ENCODE measurements around the gene JTB. TPM values are rescaled to one million over a fixed set of nuclear protein-coding genes. Genes with fewer than 3 reads are reported as not detected.
"Not testable (repeated sequence)": the region's sequence is repeated elsewhere in the genome, so short reads cannot be mapped to it uniquely, and the experiment has no call there.

The JTB gene
- 100 to 1,000 TPM; 184 to 266 TPM for total RNA-seq

DNA sequence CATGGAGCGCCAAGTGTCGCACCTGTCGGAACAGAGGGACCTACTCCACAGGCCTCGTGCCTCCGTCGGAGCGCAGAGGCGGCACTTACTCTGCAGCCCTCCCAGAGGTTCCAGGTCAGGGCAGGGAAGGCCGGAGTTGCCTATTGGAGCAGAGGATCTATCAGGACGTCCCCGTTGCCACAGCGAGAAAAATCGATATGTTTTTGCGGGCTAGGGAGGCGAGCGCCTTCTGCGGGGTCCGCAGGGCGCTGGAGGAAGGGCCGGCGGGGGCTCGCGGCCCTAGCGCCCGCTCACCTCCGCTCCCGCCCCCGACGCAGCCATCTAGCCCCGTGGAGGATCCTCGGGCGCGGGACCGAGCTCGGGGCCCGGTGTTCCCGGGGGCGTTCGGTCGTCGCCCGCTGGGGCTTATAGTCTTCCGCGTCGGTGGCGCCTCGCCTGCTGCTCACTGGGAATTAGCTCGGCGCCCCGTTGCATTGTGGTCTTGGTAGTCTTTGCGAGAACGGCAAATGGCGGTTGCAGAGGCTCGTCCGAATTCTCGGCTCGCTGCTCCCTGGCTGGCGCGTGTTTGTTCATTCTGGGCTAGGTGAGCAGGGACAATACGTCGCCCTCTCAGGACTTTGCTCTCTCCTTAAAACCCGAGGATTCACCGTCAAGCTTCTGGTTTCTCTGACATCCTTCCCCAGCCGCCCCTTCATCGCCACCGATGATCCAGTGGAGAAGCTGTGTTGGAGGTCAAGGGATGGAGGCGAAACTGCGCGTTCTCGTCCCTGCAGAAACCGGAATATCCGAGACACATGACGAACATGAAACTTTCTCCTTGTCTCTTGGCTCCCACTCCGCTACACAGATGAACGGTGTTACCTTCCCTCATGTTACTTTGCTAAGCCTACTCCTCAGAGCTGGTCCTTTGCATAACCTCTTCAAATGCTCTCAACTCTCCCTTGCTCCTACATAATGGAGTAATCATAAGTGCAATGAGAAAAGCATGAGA lies at the start of gene JTB:
JTB (minus strand) TSS at position 425 of the 991 bp plus-strand sequence; CDS start at position 3, 422 bp downstream.
- Histone ChIP-seq H3K9me3 (no peaks in the 10 kb centered on the region), H3K4me1 (ENCODE audit: control insufficient read depth in 1 of 2, low read depth in 2 of 2) (peaks cover 8 to 10% of the 10 kb centered on the region in 2 donors), H3K27me3 (replicated peaks; ENCODE audit: insufficient read depth) (no peaks in the 10 kb centered on the region), H3K4me3 (peak within 1 kb of the TSS; percentile 85), H3K36me3 (peaks cover 23% of the 10 kb centered on the region), H3K27ac (peak within 1 kb of the TSS; percentile 84)
- ATAC-seq (ENCODE audit: insufficient number of reproducible peaks, low FRiP score, low read depth) (peak; percentile 76), DNase-seq (ENCODE audit: low spot score) (peak; percentile 74)
- TF ChIP-seq, protein P1, sequence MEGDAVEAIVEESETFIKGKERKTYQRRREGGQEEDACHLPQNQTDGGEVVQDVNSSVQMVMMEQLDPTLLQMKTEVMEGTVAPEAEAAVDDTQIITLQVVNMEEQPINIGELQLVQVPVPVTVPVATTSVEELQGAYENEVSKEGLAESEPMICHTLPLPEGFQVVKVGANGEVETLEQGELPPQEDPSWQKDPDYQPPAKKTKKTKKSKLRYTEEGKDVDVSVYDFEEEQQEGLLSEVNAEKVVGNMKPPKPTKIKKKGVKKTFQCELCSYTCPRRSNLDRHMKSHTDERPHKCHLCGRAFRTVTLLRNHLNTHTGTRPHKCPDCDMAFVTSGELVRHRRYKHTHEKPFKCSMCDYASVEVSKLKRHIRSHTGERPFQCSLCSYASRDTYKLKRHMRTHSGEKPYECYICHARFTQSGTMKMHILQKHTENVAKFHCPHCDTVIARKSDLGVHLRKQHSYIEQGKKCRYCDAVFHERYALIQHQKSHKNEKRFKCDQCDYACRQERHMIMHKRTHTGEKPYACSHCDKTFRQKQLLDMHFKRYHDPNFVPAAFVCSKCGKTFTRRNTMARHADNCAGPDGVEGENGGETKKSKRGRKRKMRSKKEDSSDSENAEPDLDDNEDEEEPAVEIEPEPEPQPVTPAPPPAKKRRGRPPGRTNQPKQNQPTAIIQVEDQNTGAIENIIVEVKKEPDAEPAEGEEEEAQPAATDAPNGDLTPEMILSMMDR (IDR thresholded peaks at IDR 0.05) = no peak

DNA sequence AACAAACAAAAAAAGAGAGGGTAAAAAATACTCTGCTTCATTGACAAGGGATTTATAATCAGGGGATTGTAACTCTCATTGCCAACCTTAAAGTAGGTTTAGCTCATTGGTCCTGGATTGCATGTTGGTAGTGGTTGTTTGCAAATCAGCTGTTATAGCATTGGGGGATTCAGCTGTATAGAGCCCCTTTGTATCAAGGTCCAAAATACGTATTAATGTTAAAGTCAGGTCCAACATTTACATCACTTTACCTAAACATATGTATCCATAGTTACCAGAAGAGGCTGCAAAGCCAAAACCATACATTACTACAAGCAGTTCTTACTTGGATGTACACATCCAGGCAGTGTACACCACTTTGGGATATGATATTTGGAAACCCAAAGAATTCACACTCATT lies 42.5 kb upstream of the JTB start:
- ATAC-seq (ENCODE audit: insufficient number of reproducible peaks, low FRiP score, low read depth) = no peak
- Histone ChIP-seq H3K36me3 (no peaks in the 10 kb centered on the region), H3K27me3 (replicated peaks; ENCODE audit: insufficient read depth) (no peaks in the 10 kb centered on the region)

DNA sequence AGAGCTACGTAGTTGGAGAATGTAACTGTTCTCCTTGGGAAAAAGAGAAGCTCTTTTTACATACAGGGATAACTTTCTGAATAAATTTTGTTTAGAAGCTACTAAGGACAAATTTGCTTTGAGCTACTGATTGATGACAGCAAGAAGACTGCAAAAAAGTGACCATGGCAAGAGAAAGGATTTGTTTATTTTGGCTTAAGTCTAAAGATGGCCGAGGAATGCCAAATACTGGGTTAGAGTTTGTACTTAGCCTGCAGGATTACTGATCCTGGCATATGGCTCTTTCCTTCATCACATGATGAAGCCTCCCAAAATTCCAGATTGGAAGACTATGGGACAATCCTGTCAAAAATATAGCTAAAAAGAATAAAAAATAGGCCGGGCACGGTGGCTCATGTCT lies 41.8 kb upstream of the JTB start:
- TF ChIP-seq, protein P1 (IDR thresholded peaks at IDR 0.05) = no peak
- Histone ChIP-seq H3K36me3 (no peaks in the 10 kb centered on the region), H3K27me3 (replicated peaks; ENCODE audit: insufficient read depth) (no peaks in the 10 kb centered on the region), H3K9me3 (no peaks in the 10 kb centered on the region), H3K4me1 (ENCODE audit: control insufficient read depth in 1 of 2, low read depth in 2 of 2) (no peaks in the 10 kb centered on the region), H3K4me3 (no peak overlapping the region), H3K27ac (no peak overlapping the region)
- no peak for DNase-seq (ENCODE audit: low spot score)
- no peak for ATAC-seq (ENCODE audit: insufficient number of reproducible peaks, low FRiP score, low read depth)

More for the DNA sequence above, 42.5 kb upstream of the JTB start:
- no peak for DNase-seq (ENCODE audit: low spot score)
- no peaks in the 10 kb centered on the region for H3K9me3 ChIP-seq
- H3K4me3 ChIP-seq = no peak overlapping the region
- no peak overlapping the region for H3K27ac ChIP-seq
- TF ChIP-seq, protein P1 (IDR thresholded peaks at IDR 0.05) = no peak
- H3K4me1 ChIP-seq (ENCODE audit: control insufficient read depth in 1 of 2, low read depth in 2 of 2) = no peaks in the 10 kb centered on the region

DNA sequence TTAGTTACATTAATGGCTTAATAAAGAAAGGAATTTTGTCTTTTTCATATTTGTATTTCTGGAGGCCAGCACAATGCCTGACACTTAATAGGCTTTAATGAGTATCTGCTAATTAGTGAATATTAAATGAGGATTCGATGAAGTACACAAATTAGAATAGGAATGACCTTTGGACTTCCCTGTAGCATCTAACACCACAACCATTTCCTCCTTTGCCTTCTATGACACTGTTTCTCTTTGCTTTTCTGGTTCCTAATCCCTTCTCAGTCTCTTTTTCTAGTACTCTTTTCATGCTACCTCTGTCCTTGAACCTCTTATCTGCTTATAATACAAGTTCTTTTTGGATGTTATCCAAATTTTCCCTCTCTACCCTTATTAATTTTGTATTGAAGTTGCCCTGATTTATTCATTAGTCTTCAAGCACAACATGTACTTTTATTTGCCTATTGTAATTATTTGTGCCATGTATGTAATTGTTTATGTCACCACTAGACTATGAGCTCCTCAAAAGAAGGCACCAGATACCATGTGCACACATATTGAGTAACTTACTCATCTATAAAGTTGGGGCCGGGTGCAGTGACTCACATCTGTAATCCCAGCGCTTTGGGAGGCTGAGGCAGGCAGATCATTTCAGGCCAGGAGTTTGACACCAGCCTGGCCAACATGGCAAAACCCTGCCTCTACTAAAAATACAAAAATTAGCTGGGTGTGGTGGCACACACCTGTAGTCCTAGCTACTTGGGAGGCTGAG lies 36.9 kb upstream of the JTB start:
- ATAC-seq (ENCODE audit: insufficient number of reproducible peaks, low FRiP score, low read depth) (no peak), DNase-seq (ENCODE audit: low spot score) (no peak)
- TF ChIP-seq, protein P1 (IDR thresholded peaks at IDR 0.05) = no peak
- no peak overlapping the region for H3K4me3 ChIP-seq
- no peaks in the 10 kb centered on the region for H3K36me3 ChIP-seq
- H3K4me1 ChIP-seq (ENCODE audit: control insufficient read depth in 1 of 2, low read depth in 2 of 2) = no peaks in the 10 kb centered on the region
- no peak overlapping the region for H3K27ac ChIP-seq
- H3K9me3 ChIP-seq = no peaks in the 10 kb centered on the region
- no peaks in the 10 kb centered on the region for H3K27me3 ChIP-seq (replicated peaks; ENCODE audit: insufficient read depth)

GRCh38 chr1:154012543-154012942 lies 35.1 kb upstream of the JTB start:
- H3K36me3 ChIP-seq; H3K4me1 ChIP-seq (ENCODE audit: control insufficient read depth in 1 of 2, low read depth in 2 of 2); H3K27me3 ChIP-seq (replicated peaks; ENCODE audit: insufficient read depth); H3K27ac ChIP-seq; DNase-seq (ENCODE audit: low spot score); H3K4me3 ChIP-seq; ATAC-seq (ENCODE audit: insufficient number of reproducible peaks, low FRiP score, low read depth); H3K9me3 ChIP-seq: not testable (repeated sequence)
